Ishikawa (cell line): Measurements from ENCODE around the gene NFS1.

Experiments used
- CEBPB ChIP-seq: IDR thresholded peaks from 2 replicates; pipeline ENCODE4 v1.6.1; 2012
- EP300 ChIP-seq: IDR thresholded peaks from 2 replicates; pipeline ENCODE4 v1.6.1; 2012; ENCODE audit warnings: borderline replicate concordance
- TAF1 ChIP-seq: IDR thresholded peaks from 2 replicates; pipeline ENCODE4 v1.6.1; 2012; ENCODE audit warnings: low read depth, mild to moderate bottlenecking
- TEAD4 ChIP-seq: IDR thresholded peaks from 2 replicates; pipeline ENCODE4 v1.6.1; 2012
- YY1 ChIP-seq: IDR thresholded peaks from 2 replicates; pipeline ENCODE4 v1.6.1; 2012; ENCODE audit warnings: low read depth
- TF ChIP-seq, protein P1 (sequence below): IDR thresholded peaks from 2 replicates; pipeline ENCODE4 v1.6.1; 2012; ENCODE audit warnings: low read depth, mild to moderate bottlenecking

DNA sequence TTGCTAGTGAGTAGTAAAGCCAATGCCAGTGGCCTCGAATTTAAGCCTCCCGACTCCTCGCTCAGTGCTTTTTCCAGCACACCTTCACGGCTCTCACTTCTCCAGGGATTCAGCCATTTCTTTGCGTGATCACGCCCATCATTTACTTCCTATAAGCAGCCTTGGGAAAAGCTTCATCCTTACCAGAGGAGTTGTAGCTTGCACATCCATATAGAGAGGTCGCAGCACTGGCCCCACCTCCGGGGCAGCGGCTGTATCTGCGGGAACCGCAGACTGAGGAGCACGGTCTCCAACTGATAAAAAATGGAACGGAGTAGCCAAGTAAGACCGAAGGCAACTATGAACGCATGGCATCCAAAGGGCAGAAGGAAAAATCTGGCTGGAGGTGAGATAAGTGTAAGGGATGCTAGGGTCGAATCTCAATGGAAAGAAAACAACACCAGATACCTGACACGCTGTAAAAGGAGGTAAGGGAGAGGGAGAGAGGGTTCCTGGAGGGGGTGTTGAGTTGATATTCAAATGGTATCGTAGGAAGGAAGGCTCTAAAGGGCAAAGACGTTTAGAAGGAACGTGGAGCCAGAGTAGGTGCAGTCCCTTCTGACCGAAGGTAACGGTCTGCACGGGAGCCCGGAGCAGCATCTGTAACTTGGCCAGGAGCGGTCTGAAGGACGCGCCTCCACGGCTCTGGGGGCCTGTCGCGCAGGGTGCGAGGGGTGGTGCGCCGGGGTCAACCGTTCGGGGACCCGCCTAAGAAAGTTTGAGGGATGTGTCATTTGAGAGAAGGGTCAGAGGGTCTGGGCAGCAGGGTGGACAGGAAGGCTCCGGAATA is 640 bp downstream of the NFS1 start:
- TF ChIP-seq EP300 (no peak), CEBPB (no peak), YY1 (no peak), TAF1 (no peak), TEAD4 (no peak)
- TF ChIP-seq, protein P1, sequence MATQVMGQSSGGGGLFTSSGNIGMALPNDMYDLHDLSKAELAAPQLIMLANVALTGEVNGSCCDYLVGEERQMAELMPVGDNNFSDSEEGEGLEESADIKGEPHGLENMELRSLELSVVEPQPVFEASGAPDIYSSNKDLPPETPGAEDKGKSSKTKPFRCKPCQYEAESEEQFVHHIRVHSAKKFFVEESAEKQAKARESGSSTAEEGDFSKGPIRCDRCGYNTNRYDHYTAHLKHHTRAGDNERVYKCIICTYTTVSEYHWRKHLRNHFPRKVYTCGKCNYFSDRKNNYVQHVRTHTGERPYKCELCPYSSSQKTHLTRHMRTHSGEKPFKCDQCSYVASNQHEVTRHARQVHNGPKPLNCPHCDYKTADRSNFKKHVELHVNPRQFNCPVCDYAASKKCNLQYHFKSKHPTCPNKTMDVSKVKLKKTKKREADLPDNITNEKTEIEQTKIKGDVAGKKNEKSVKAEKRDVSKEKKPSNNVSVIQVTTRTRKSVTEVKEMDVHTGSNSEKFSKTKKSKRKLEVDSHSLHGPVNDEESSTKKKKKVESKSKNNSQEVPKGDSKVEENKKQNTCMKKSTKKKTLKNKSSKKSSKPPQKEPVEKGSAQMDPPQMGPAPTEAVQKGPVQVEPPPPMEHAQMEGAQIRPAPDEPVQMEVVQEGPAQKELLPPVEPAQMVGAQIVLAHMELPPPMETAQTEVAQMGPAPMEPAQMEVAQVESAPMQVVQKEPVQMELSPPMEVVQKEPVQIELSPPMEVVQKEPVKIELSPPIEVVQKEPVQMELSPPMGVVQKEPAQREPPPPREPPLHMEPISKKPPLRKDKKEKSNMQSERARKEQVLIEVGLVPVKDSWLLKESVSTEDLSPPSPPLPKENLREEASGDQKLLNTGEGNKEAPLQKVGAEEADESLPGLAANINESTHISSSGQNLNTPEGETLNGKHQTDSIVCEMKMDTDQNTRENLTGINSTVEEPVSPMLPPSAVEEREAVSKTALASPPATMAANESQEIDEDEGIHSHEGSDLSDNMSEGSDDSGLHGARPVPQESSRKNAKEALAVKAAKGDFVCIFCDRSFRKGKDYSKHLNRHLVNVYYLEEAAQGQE, result no peak
